Cardiac muscle cell (in vitro differentiated cells and primary cell): ENCODE results near the gene NAP1L4. TPM values are rescaled to one million over a fixed set of nuclear protein-coding genes. Genes with fewer than 3 reads are reported as not detected.
A peak's percentile ranks its signal among the peaks of the same experiment; 100 is the strongest.

Experiments used
- DNase-seq, 2 donors: peaks; one replicate each; pipeline versions ENCODE4 v3.0.0 to v3.0.0-alpha.2; 2010 to 2017; ENCODE audit warnings: low read depth in 1 of 2, low spot score in 1 of 2
- H3K27ac ChIP-seq: fragments of 200-600 bp; sonication (generic); 2 replicates; pipeline ENCODE4 v1.5.1; 2016
- H3K27me3 ChIP-seq: fragments of 200-600 bp; sonication (generic); 2 replicates; pipeline ENCODE4 v1.6.0; 2016; ENCODE audit warnings: control low read depth
- H3K36me3 ChIP-seq: fragments of 200-600 bp; sonication (generic); 2 replicates; pipeline ENCODE4 v1.5.1; 2016; ENCODE audit warnings: control low read depth
- H3K4me1 ChIP-seq: fragments of 200-600 bp; sonication (generic); 2 replicates; pipeline ENCODE4 v1.8.1; 2017; ENCODE audit warnings: low read depth, mild to moderate bottlenecking, mixed run types
- H3K4me3 ChIP-seq: fragments of 200-600 bp; sonication (generic); 2 replicates; pipeline ENCODE4 v1.5.1; 2016; ENCODE audit warnings: mild to moderate bottlenecking
- H3K9me3 ChIP-seq: fragments of 200-600 bp; sonication (generic); 2 replicates; pipeline ENCODE4 v1.5.1; 2017; ENCODE audit warnings: low read depth, mild to moderate bottlenecking, control low read depth
- CTCF ChIP-seq: IDR thresholded peaks from 2 replicates; pipeline ENCODE4 v1.5.1; 2012; ENCODE audit warnings: low read depth, mild to moderate bottlenecking, low read length
- polyA plus RNA-seq: library from polyadenylated mRNA; unstranded; fragments of >200 nt; fragmentation: Nextera tagmentation; extraction: Ambion mirVana; gene quantifications from 2 replicates; pipeline ENCODE4 v1.2.1, GENCODE V29; 2016
- total RNA-seq: library from RNA; depleted of rRNA; stranded (reverse); fragments of >200 nt; gene quantifications from 2 replicates; pipeline ENCODE4 v1.2.3, GENCODE V29; 2016

Gene NAP1L4
- total and polyA plus RNA-seq, 2 experiments from 2014 or later, result 132 to 254 TPM

GRCh38 chr11:2934611-2935239, 57.4 kb downstream of the NAP1L4 start:
- H3K4me1 ChIP-seq, result peaks cover 2% of the 10 kb centered on the region
- no peaks in the 10 kb centered on the region for H3K9me3 ChIP-seq
- no peak for TF ChIP-seq CTCF
- H3K36me3 ChIP-seq, result no peaks in the 10 kb centered on the region
- no peak overlapping the region for H3K4me3 ChIP-seq
- H3K27me3 ChIP-seq, result peaks cover 23% of the 10 kb centered on the region
- H3K27ac ChIP-seq, result no peak overlapping the region
- DNase-seq, result no peak

GRCh38 chr11:2934021-2934550, 58.0 kb downstream of the NAP1L4 start:
- no peak overlapping the region for H3K4me3 ChIP-seq
- peaks cover 30% of the 10 kb centered on the region for H3K27me3 ChIP-seq
- no peaks in the 10 kb centered on the region for H3K9me3 ChIP-seq
- H3K4me1 ChIP-seq, result peaks cover 3% of the 10 kb centered on the region
- no peak for TF ChIP-seq CTCF
- H3K36me3 ChIP-seq, result no peaks in the 10 kb centered on the region
- H3K27ac ChIP-seq, result no peak overlapping the region
- DNase-seq, result no peak

DNA sequence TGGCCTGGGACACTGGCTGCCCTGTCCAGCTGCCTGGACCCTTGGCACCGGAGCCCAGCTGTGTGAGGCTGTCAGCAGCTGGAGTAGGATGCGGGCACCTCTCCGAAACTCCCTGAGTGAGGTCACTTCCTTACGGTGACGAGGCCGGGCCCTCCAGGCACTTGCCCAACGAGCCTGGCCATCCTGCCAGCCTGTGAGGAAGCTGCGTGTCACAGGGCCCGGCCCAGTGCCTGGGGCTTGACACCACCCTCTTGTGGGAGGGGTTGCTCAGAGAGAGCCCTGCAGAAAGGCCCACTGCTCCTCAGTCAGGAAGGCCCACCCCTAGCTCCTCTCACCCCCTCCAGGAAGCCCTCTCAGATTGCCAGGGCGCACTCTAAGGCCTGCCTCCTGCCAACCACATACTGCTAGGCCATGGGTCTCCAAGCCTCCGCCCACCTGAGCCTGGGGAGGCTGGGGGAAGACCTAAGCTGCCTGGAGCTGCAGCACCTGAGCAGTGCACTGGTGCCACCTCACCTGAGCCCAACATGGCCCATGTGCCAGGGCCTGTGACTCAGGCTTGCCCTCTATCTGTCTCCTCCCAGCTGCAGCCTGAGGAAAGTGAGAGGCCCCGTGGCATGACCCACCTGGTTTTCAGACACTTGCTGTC, 58.6 kb downstream of the NAP1L4 start:
- Histone ChIP-seq H3K4me1 (peaks cover 7% of the 10 kb centered on the region), H3K9me3 (no peaks in the 10 kb centered on the region), H3K36me3 (no peaks in the 10 kb centered on the region), H3K27ac (no peak overlapping the region), H3K4me3 (no peak overlapping the region), H3K27me3 (peaks cover 36% of the 10 kb centered on the region)
- TF ChIP-seq CTCF, result no peak
- peak in 1 of 2 donors; percentile 70 for DNase-seq

DNA sequence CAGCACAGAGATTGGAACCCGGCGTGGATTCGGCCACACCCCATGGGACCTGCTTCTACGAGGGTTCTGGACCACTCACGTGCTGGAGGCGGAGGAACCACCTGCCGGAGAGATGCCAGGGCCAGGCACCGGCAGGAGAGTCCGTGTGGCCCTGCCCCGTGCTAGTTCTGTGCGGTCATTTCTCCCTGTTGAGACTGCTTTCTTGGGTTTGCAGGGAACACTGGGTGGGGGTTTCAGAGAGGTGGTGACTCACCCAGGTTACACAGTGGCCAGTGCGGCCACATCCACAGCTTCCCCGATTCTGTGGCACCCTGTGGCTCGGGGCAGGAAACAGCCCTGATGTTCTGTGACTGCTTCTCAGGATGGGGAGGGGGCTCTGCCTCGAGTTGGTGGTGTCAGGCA, 59.3 kb downstream of the NAP1L4 start:
- H3K27me3 ChIP-seq, result peaks cover 42% of the 10 kb centered on the region
- H3K9me3 ChIP-seq, result no peaks in the 10 kb centered on the region
- H3K4me3 ChIP-seq, result no peak overlapping the region
- peaks cover 7% of the 10 kb centered on the region for H3K4me1 ChIP-seq
- H3K36me3 ChIP-seq, result no peaks in the 10 kb centered on the region
- no peak overlapping the region for H3K27ac ChIP-seq
- DNase-seq, result no peak
- no peak for TF ChIP-seq CTCF

DNA sequence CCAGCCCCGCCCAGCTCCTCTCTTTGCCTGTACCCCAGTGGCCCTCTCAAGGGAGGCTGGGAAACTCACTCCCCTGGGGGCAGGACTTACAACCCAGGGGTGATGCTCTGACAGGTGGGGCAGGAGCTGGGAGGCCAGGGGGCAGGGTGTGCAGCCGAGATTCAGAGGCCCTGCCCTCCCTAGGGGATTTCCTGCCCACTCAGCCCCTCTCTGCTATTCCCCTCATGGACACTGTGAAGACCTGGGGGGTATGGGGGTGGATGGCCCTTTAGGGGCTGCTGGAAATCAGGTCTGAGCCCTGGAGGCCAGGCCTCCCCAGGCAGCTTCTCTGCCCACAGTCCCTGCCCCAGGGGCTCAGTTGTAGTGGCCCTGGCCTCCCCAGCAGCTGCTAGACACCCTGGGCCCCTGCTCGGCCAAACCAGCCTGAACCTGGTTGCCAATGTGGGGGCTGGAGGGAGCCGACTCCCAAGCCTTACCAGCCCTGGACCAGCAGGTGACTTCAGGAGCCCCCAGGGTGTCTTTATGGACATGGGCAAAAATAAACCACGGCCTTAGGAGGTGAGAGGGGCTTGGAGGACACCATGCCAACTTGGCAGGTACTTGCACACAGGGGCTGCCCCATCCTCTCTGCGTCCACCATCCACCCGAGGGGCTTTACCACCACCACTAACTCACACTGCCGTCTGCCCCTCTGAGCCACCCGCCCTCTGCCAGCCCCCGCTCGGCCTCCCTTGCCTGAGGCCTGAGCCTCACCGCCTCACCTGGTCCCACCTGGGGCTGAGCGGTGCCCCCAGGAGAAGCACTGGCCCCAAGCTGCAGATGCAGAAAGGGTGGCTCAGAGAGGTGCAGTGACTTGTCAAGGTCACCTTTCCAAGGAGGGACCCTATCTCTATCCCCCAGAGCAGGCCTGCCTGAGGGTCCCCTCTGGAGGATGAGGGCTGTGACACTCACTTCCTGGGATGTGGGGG, 60.1 kb downstream of the NAP1L4 start:
- Histone ChIP-seq H3K4me3 (no peak overlapping the region), H3K9me3 (no peaks in the 10 kb centered on the region), H3K4me1 (peaks cover 7% of the 10 kb centered on the region), H3K36me3 (no peaks in the 10 kb centered on the region), H3K27ac (no peak overlapping the region), H3K27me3 (peaks cover 50% of the 10 kb centered on the region)
- no peak for TF ChIP-seq CTCF
- DNase-seq, result no peak
